HG03025 (cell line): ENCODE data around the gene OR2Y1.
"Not testable (repeated sequence)": the region's sequence is repeated elsewhere in the genome, so short reads cannot be mapped to it uniquely, and the experiment has no call there.

Experiments
- ATAC-seq: cut with Tn5 transposase; IDR thresholded peaks from one replicate; pipeline ENCODE4 v1.9.1; 2021; ENCODE audit warnings: mild to moderate bottlenecking, moderate library complexity; ENCODE audit not compliant: unreplicated experiment, low FRiP score

OR2Y1 gene

GRCh38 chr5:180740953-180741352, 1.1 kb upstream of the OR2Y1 start:
- ATAC-seq = not testable (repeated sequence)

GRCh38 chr5:180739271-180739670, 587 bp downstream of the OR2Y1 start:
- ATAC-seq = no peak

DNA sequence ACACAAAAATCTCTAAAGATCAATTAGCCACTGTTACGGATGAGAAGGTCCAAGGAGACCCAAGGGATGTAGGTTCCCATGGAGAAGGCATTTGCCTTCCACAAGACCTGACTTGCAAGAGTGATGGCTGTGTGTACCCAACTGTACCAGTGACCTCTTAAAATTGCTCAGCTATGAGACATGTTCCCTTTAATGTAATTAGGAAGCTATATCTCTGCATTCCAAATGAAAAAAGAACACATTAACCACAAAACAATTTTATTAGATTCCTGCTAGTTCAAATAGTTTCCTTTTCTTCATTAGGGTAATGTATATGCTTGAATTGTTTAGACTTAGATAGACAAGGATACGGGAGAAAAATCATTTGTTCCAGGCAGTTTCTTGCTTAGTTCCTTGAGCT, 3.3 kb downstream of the OR2Y1 start:
- ATAC-seq = no peak

DNA sequence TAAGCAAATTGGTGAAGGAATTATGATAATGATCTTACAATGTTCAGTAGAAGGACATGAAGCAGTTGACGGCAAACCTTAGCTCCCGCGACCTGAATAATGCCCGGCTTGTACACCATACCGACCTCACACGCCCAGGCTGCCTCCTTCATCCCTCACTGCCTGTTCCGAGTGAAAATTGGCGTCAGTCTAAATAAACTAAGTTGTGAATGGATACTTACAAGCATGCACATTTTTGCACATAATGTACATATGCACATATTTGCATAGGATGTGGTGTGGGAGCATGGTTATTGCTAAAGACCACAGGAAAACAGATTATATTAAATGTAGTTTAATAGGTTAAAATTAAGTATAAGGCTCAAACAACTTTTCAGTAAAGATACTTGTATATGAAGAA, 14.9 kb downstream of the OR2Y1 start:
- ATAC-seq = no peak

GRCh38 chr5:180723936-180724335, 15.9 kb downstream of the OR2Y1 start:
- no peak for ATAC-seq

DNA sequence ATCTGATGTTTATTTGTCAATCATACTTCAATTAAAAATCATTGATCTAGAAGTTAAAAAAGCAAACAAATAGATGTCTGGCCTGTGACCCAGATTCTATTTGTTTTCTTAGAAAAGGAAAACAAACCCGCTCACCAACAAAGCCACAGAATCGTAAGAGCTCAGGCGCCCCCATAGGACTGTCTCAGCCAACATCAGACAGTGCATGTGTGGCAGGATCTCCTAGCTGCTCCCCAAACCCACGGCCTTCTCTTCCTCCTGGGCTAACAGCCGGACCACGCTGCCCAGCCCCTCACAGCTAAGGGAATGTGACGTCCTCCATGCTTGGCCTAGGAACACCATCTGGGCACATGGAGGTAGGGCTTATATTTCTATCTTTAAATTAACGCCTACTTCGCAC, 19.4 kb downstream of the OR2Y1 start:
- ATAC-seq = no peak

- no peak for ATAC-seq
Measured at GRCh38 chr5:180719781-180720180, 20.1 kb downstream of the OR2Y1 start.

DNA sequence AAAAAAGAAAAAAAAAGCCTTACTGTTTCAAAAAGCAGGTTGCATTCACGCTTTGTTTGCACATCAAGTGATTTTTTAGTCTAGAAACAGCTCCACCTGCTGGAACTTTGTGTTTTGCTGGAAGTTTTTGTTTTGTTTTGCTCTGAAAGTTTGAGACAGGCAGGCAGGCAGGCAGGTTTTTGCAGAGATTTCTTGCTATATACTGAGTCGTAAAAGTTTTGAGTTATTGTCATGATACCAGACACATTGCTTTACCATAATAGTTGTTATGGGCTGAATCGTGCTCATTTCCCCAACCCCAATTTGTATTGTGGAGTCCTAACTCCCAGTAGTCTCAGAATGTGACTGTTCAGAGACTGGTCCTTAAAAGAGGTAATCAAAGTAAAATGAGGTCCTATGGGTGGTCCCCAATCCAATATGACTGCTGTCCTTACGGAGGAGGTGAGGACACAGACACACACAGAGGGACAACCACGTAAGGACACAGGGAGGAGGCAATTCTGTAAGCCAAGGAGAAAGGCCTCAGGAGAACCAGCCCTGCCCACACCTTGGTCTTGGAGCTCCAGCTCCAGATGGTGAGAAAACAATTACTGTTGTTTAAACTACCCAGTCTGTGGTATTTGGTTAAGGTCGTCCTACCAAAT, 20.9 kb downstream of the OR2Y1 start:
- no peak for ATAC-seq

- no peak for ATAC-seq
Measured at GRCh38 chr5:180717989-180718388, 21.9 kb downstream of the OR2Y1 start.

- no peak for ATAC-seq
Measured at GRCh38 chr5:180704362-180704761, 35.5 kb downstream of the OR2Y1 start.

DNA sequence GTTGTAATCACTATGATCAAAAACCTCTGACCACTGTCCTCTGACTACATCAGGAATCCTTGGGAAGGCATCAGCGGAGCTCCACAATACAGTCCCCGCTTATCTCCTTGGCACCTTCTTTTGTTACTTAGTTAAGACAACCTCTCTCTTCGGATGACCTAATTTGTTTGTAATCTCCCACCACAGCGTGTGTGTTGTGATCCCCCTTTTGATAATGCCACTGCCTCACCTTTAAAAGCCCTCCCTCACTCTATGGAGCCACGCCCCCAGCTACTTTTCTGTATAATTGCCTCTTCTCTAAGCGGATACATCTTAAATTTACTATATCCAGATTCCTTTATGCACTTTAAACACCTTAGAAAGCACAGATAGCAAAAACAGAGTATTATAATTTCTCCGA, 35.9 kb downstream of the OR2Y1 start:
- no peak for ATAC-seq

DNA sequence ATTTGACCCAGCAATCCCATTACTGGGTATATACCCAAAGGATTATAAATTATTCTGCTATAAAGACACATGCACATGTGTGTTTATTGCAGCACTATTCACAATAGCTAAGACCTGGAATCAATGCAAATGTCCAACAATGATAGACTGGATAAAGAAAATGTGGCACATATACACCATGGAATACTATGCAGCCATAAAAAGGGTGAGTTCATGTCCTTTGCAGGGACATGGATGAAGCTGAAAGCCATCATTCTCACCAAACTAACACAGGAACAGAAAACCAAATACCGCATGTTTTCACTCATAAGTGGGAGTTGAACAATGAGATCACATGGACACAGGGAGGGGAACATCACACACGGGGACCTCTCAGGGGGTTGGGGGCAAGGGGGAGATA, 36.5 kb downstream of the OR2Y1 start:
- not testable (repeated sequence) for ATAC-seq

- not testable (repeated sequence) for ATAC-seq
Measured at GRCh38 chr5:180700440-180700839, 39.4 kb downstream of the OR2Y1 start.

DNA sequence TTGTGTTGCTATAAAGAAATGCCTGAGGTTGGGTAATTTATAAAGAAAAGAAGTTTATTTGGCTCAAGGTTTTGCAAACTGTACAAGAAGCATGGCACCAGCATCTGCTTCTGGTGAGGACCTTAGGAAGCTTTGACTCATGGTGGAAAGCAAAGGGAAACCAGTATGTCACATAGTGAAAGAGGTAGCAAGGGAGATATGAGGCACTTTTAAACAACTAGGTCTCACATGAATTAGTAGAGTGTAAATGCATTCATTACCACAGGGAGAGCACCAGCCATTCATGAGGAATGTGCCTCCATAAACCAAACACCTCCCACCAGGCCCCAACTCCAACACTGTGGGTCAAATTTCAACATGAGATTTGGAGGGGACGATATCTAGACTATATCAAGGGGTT, 40.8 kb downstream of the OR2Y1 start:
- no peak for ATAC-seq

- no peak for ATAC-seq
Measured at GRCh38 chr5:180696116-180696515, 43.7 kb downstream of the OR2Y1 start.

DNA sequence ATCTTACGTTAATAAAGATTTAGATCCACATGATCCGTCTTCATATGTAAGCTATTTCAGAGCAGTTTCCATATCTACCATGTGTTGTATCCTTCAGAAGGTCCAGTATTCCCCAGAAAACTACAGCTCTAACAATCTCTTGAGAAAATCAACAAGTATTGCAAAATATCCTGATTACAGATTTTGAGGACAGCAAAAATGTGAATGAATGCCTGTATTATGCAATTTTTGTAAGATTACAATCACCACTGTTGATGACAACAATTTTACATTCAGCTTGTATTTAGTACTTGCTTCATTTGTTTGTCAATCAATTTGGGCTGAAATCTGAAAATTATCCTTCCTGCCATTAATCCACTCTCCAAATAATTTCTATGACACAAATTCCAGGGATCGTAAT, 47.4 kb downstream of the OR2Y1 start:
- no peak for ATAC-seq

DNA sequence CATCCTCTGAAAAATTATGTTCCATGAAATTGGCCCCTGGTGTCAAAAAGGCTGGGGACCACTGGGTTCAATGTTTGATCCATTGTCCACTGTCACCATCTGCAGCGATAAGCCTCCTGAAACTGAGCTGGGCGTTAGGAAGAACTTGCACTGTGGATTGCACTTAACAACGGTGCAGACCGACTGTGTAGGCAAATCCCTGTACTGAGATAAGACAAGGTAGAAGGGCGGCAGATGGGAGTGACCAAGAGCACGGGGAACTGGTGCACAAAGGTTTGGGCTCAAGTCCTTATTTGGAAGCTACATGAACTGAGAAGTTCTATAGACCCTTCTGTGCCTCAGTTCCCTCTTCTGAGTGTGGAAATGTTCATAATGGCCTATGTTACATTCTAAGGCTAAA, 48.8 kb downstream of the OR2Y1 start:
- ATAC-seq = no peak

DNA sequence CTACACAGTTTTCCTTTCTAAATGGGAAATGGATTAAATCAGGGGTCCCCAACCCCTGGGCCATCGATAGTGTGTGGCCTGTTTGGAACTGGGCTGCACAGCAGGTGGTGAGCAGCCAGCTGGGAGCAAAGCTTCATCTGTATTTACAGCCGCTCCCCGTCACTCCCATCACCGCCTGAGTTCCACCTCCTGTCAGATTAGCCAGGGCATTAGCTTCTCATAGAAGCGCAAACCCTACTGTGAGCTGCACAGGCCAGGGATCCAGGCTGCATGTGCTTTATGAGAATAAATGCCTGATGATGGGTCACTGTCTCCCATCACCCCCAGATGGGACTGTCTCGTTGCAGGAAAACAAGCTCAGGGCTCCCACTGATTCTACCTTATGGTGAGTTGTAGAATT, 49.3 kb downstream of the OR2Y1 start:
- no peak for ATAC-seq

DNA sequence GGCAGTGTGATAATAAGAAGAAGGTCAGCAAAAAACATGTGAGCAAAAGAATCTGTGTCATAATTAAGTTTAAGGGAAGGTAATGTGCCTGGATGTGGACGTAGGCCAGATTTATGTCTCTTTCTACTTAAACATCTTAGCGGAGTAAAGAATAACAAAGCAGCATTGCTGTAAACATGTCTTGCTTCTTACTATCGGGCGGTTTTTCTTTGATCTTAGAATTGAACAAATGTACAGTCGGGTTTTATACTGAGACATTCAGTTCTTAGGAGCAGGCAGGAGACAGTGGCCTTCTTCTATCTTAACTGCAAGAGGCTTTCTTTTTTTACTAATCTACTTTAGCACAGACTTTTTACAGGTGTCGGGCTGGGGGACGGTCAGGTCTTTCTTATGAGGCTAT, 50.1 kb downstream of the OR2Y1 start:
- ATAC-seq = no peak
